HepG2 (cell line): ENCODE measurements around the gene SLC34A3. TPM values are rescaled to one million over a fixed set of nuclear protein-coding genes. Genes with fewer than 3 reads are reported as not detected.

Experiments used
- MEF2D ChIP-seq: sonication (generic); formaldehyde crosslinking; IDR thresholded peaks from 2 replicates; pipeline ENCODE4 v1.5.1; 2020; ENCODE audit warnings: mild to moderate bottlenecking, missing genetic modification reagents
- PHF8 ChIP-seq: sonication (generic); formaldehyde crosslinking; IDR thresholded peaks from 2 replicates; pipeline ENCODE4 v1.5.0; 2020; ENCODE audit warnings: missing genetic modification reagents
- REPIN1 ChIP-seq: sonication (generic); formaldehyde crosslinking; IDR thresholded peaks from 2 replicates; pipeline ENCODE4 v1.8.0; 2022; ENCODE audit warnings: missing genetic modification reagents, low read depth, mild to moderate bottlenecking, borderline replicate concordance
- TARDBP ChIP-seq: sonication (generic); formaldehyde crosslinking; IDR thresholded peaks from 2 replicates; pipeline ENCODE4 v1.8.0; 2022; ENCODE audit warnings: mild to moderate bottlenecking, missing genetic modification reagents
- ZNF12 ChIP-seq: sonication (generic); formaldehyde crosslinking; IDR thresholded peaks from 2 replicates; pipeline ENCODE4 v1.5.0; 2020; ENCODE audit warnings: missing genetic modification reagents
- ZNF121 ChIP-seq: sonication (generic); formaldehyde crosslinking; IDR thresholded peaks from 2 replicates; pipeline ENCODE4 v1.5.0; 2020; ENCODE audit warnings: mild to moderate bottlenecking, missing genetic modification reagents
- ZNF20 ChIP-seq: sonication (generic); formaldehyde crosslinking; IDR thresholded peaks from 2 replicates; pipeline ENCODE4 v1.4.0; 2020; ENCODE audit warnings: mild to moderate bottlenecking, moderate library complexity, missing genetic modification reagents
- ZNF431 ChIP-seq: sonication (generic); formaldehyde crosslinking; IDR thresholded peaks from 2 replicates; pipeline ENCODE4 v1.9.0; 2022; ENCODE audit warnings: missing genetic modification reagents, low read depth, mild to moderate bottlenecking, borderline replicate concordance
- ZNF570 ChIP-seq: sonication (generic); formaldehyde crosslinking; IDR thresholded peaks from 2 replicates; pipeline ENCODE4 v1.4.0; 2020; ENCODE audit warnings: mild to moderate bottlenecking, missing genetic modification reagents, borderline replicate concordance
- ZNF703 ChIP-seq: sonication (generic); formaldehyde crosslinking; IDR thresholded peaks from 2 replicates; pipeline ENCODE4 v1.5.1; 2020; ENCODE audit warnings: missing genetic modification reagents, mild to moderate bottlenecking, moderate library complexity, borderline replicate concordance
- polyA plus RNA-seq, 8 experiments: library from polyadenylated mRNA; depleted of rRNA in 3 of 8; stranded (reverse) in 7 of 8; unstranded in 1 of 8; fragments of >200 nt; fragmentation: Illumina TruSeq in 4 of 8; extraction: Trizol in 4 of 8; gene quantifications; 2 replicates each; pipeline versions ENCODE4 v1.2.1 to v1.2.3, GENCODE V29; 2011 to 2016; ENCODE audit warnings: low read depth in 4 of 8, missing spikeins in 1 of 8, mixed read lengths in 1 of 8; ENCODE audit not compliant: insufficient read depth in 1 of 8
- total RNA-seq, 5 experiments: library from RNA; depleted of rRNA; stranded (reverse); fragments of >200 nt; fragmentation: Illumina TruSeq; extraction: Trizol; gene quantifications; 2 replicates each; pipeline ENCODE4 v1.2.3, GENCODE V29; 2016; ENCODE audit warnings: low read depth in 1 of 5
- TF ChIP-seq, protein P1 (sequence below): sonication (generic); formaldehyde crosslinking; IDR thresholded peaks from 2 replicates; pipeline ENCODE4 v1.4.0; 2020; ENCODE audit warnings: mild to moderate bottlenecking, missing genetic modification reagents
- TF ChIP-seq, protein P2 (sequence below): sonication (generic); formaldehyde crosslinking; IDR thresholded peaks from 2 replicates; pipeline ENCODE4 v1.9.0; 2021; ENCODE audit warnings: missing genetic modification reagents, borderline replicate concordance
- TF ChIP-seq, protein P3 (sequence below): sonication (generic); formaldehyde crosslinking; IDR thresholded peaks from 2 replicates; pipeline ENCODE4 v1.4.0; 2020; ENCODE audit warnings: missing genetic modification reagents; ENCODE audit errors: not compliant biosample characterization
- TF ChIP-seq, protein P4 (sequence below): sonication (generic); formaldehyde crosslinking; IDR thresholded peaks from 2 replicates; pipeline ENCODE4 v1.4.0; 2020; ENCODE audit warnings: mild to moderate bottlenecking, missing genetic modification reagents
- TF ChIP-seq, protein P5 (sequence below): sonication (generic); formaldehyde crosslinking; IDR thresholded peaks from 2 replicates; pipeline ENCODE4 v1.5.0; 2020; ENCODE audit warnings: missing genetic modification reagents
- TF ChIP-seq, protein P6 (sequence below): sonication (generic); formaldehyde crosslinking; IDR thresholded peaks from 2 replicates; pipeline ENCODE4 v1.8.1; 2023; ENCODE audit warnings: mild to moderate bottlenecking, inconsistent platforms, moderate library complexity, missing genetic modification reagents, borderline replicate concordance

The SLC34A3 gene
- total and polyA plus RNA-seq, 2 of the 13 experiments (the other 11 are each of a cell fraction or from before 2014, with no cell fraction given) = 0.07 to 1.0 TPM

DNA sequence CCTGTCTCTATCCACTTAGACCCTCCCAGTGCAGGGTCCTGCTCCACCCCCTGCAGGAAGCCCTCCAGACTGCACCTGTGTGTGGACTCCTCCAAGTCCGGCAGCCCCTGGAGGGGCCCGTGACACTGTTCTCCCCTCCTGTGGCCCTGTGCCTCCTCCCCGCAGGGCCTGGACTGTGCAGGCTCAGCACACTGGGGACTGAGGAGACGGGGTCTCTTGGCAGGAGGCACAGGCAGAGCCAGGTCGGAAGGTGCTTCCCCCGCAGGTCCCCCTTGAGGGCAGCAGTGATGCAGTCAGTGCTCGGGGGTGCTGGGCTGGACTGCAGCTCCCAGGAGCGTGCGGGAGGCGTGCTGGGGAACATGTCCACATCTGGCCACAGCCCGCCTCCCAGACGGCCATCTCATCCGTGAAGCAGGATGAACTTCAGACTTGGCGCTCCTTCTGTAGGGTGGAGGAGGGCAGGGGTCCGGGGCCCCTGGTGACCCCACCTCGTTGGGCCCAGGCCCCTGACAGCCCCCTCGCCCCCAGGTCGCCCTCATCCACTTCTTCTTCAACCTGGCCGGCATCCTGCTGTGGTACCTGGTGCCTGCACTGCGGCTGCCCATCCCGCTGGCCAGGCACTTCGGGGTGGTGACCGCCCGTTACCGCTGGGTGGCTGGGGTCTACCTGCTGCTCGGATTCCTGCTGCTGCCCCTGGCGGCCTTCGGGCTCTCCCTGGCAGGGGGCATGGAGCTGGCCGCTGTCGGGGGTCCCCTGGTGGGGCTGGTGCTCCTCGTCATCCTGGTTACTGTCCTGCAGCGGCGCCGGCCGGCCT, 4.9 kb downstream of the SLC34A3 start (continued):
- TF ChIP-seq, protein P1, sequence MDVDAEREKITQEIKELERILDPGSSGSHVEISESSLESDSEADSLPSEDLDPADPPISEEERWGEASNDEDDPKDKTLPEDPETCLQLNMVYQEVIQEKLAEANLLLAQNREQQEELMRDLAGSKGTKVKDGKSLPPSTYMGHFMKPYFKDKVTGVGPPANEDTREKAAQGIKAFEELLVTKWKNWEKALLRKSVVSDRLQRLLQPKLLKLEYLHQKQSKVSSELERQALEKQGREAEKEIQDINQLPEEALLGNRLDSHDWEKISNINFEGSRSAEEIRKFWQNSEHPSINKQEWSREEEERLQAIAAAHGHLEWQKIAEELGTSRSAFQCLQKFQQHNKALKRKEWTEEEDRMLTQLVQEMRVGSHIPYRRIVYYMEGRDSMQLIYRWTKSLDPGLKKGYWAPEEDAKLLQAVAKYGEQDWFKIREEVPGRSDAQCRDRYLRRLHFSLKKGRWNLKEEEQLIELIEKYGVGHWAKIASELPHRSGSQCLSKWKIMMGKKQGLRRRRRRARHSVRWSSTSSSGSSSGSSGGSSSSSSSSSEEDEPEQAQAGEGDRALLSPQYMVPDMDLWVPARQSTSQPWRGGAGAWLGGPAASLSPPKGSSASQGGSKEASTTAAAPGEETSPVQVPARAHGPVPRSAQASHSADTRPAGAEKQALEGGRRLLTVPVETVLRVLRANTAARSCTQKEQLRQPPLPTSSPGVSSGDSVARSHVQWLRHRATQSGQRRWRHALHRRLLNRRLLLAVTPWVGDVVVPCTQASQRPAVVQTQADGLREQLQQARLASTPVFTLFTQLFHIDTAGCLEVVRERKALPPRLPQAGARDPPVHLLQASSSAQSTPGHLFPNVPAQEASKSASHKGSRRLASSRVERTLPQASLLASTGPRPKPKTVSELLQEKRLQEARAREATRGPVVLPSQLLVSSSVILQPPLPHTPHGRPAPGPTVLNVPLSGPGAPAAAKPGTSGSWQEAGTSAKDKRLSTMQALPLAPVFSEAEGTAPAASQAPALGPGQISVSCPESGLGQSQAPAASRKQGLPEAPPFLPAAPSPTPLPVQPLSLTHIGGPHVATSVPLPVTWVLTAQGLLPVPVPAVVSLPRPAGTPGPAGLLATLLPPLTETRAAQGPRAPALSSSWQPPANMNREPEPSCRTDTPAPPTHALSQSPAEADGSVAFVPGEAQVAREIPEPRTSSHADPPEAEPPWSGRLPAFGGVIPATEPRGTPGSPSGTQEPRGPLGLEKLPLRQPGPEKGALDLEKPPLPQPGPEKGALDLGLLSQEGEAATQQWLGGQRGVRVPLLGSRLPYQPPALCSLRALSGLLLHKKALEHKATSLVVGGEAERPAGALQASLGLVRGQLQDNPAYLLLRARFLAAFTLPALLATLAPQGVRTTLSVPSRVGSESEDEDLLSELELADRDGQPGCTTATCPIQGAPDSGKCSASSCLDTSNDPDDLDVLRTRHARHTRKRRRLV (CRISPR knock-in tag) = no peak
- no peak for TF ChIP-seq PHF8
- no peak; the same call in 1 of the 2 replicates for TF ChIP-seq REPIN1 (CRISPR knock-in tag)
- TF ChIP-seq, protein P2, sequence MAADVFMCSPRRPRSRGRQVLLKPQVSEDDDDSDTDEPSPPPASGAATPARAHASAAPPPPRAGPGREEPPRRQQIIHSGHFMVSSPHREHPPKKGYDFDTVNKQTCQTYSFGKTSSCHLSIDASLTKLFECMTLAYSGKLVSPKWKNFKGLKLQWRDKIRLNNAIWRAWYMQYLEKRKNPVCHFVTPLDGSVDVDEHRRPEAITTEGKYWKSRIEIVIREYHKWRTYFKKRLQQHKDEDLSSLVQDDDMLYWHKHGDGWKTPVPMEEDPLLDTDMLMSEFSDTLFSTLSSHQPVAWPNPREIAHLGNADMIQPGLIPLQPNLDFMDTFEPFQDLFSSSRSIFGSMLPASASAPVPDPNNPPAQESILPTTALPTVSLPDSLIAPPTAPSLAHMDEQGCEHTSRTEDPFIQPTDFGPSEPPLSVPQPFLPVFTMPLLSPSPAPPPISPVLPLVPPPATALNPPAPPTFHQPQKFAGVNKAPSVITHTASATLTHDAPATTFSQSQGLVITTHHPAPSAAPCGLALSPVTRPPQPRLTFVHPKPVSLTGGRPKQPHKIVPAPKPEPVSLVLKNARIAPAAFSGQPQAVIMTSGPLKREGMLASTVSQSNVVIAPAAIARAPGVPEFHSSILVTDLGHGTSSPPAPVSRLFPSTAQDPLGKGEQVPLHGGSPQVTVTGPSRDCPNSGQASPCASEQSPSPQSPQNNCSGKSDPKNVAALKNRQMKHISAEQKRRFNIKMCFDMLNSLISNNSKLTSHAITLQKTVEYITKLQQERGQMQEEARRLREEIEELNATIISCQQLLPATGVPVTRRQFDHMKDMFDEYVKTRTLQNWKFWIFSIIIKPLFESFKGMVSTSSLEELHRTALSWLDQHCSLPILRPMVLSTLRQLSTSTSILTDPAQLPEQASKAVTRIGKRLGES (CRISPR knock-in tag) = 0 out of 2 replicates have a peak, but pooled peaks have one; percentile 42
- TF ChIP-seq, protein P3, sequence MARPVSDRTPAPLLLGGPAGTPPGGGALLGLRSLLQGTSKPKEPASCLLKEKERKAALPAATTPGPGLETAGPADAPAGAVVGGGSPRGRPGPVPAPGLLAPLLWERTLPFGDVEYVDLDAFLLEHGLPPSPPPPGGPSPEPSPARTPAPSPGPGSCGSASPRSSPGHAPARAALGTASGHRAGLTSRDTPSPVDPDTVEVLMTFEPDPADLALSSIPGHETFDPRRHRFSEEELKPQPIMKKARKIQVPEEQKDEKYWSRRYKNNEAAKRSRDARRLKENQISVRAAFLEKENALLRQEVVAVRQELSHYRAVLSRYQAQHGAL = peak; percentile 43
- no peak for TF ChIP-seq ZNF121
- TF ChIP-seq, protein P4, sequence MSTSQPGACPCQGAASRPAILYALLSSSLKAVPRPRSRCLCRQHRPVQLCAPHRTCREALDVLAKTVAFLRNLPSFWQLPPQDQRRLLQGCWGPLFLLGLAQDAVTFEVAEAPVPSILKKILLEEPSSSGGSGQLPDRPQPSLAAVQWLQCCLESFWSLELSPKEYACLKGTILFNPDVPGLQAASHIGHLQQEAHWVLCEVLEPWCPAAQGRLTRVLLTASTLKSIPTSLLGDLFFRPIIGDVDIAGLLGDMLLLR (CRISPR knock-in tag) = no peak
- no peak for TF ChIP-seq ZNF12 (CRISPR knock-in tag)
- TF ChIP-seq MEF2D (CRISPR knock-in tag) = no peak
- no peak for TF ChIP-seq ZNF570 (CRISPR knock-in tag)
- no peak for TF ChIP-seq ZNF20 (CRISPR knock-in tag)
- TF ChIP-seq ZNF703 (CRISPR knock-in tag) = no peak
- TF ChIP-seq, protein P5, sequence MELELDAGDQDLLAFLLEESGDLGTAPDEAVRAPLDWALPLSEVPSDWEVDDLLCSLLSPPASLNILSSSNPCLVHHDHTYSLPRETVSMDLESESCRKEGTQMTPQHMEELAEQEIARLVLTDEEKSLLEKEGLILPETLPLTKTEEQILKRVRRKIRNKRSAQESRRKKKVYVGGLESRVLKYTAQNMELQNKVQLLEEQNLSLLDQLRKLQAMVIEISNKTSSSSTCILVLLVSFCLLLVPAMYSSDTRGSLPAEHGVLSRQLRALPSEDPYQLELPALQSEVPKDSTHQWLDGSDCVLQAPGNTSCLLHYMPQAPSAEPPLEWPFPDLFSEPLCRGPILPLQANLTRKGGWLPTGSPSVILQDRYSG = 0 out of 2 replicates have a peak, but pooled peaks have one; percentile 21
- TF ChIP-seq ZNF431 = no peak
- TF ChIP-seq, protein P6, sequence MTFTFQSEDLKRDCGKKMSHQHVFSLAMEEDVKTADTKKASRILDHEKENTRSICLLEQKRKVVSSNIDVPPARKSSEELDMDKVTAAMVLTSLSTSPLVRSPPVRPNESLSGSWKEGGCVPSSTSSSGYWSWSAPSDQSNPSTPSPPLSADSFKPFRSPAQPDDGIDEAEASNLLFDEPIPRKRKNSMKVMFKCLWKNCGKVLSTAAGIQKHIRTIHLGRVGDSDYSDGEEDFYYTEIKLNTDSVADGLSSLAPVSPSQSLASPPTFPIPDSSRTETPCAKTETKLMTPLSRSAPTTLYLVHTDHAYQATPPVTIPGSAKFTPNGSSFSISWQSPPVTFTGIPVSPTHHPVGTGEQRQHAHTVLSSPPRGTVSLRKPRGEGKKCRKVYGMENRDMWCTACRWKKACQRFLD = no peak
- peak; percentile 26; the same call in 1 of the 2 replicates for TF ChIP-seq TARDBP
